Left ventricle myocardium superior (tissue), 1 donor: ENCODE measurements around the gene TMEM132C. TPM values are rescaled to one million over a fixed set of nuclear protein-coding genes. Genes with fewer than 3 reads are reported as not detected.

Experiments
- ATAC-seq: fragments of 200-7000 bp; cut with Tn5 transposase; one replicate; pipeline ENCODE4 v1.9.1; 2020; ENCODE audit warnings: mild to moderate bottlenecking, moderate library complexity
- DNase-seq: peaks from one replicate; pipeline ENCODE4 v3.0.0-alpha.2; 2020
- intact Hi-C: fragments of 100-400 bp; cut with micrococcal nuclease; formaldehyde crosslinking; loops from one replicate; pipeline ENCODE4 v1.11.0; 2022
- total RNA-seq: library from RNA; stranded (reverse); fragmentation: NEBNext Ultra II Directional; extraction: Animal tissue kit (Norgen Biotek cat#: 25700); gene quantifications from one replicate; pipeline ENCODE4 v1.2.1, GENCODE V29; 2021
- donor health status: DM: no; HTN: yes; CAD: no; lungs with severe emphysema.

Gene TMEM132C
- total RNA-seq, 1 donor from 2014 or later, result 1.0 TPM

GRCh38 chr12:128269181-128269591 lies 2.2 kb downstream of the TMEM132C start:
- DNase-seq, result no peak
- ATAC-seq, result peak; percentile 26
- intact Hi-C loops, result no loop called here

GRCh38 chr12:128276471-128276870 lies 9.5 kb downstream of the TMEM132C start:
- ATAC-seq (peak; percentile 60), DNase-seq (no peak)
- intact Hi-C loops, result no loop called here

- intact Hi-C loops, result no loop called here
- no peak for DNase-seq
- no peak for ATAC-seq
These were observed 20.0 kb downstream of the TMEM132C start for GRCh38 chr12:128286970-128287369.

GRCh38 chr12:128288357-128288756 lies 21.4 kb downstream of the TMEM132C start:
- no peak for DNase-seq
- no peak for ATAC-seq
- intact Hi-C loops, result no loop called here

GRCh38 chr12:128288896-128289295 lies 21.9 kb downstream of the TMEM132C start:
- intact Hi-C loops, result no loop called here
- ATAC-seq (no peak), DNase-seq (no peak)

GRCh38 chr12:128290938-128291337 lies 24.0 kb downstream of the TMEM132C start:
- ATAC-seq (no peak), DNase-seq (no peak)
- intact Hi-C loops, result no loop called here

- ATAC-seq, result no peak
- intact Hi-C loops, result no loop called here
- no peak for DNase-seq
These were observed 31.2 kb downstream of the TMEM132C start for GRCh38 chr12:128298091-128298748.

- intact Hi-C loops, result no loop called here
- no peak for ATAC-seq
- DNase-seq, result no peak
These were observed 38.4 kb downstream of the TMEM132C start for GRCh38 chr12:128305336-128305892.

- no peak for ATAC-seq
- intact Hi-C loops, result no loop called here
- no peak for DNase-seq
These were observed 40.8 kb downstream of the TMEM132C start for GRCh38 chr12:128307791-128308190.

- ATAC-seq (no peak), DNase-seq (no peak)
- intact Hi-C loops, result no loop called here
These were observed 45.7 kb downstream of the TMEM132C start for GRCh38 chr12:128312661-128313060.

- intact Hi-C loops, result no loop called here
- no peak for DNase-seq
- no peak for ATAC-seq
These were observed 47.0 kb downstream of the TMEM132C start for GRCh38 chr12:128313931-128314330.

- ATAC-seq, result no peak
- DNase-seq, result no peak
- intact Hi-C loops, result no loop called here
These were observed 47.6 kb downstream of the TMEM132C start for GRCh38 chr12:128314611-128315010.

- intact Hi-C loops, result no loop called here
- DNase-seq (no peak), ATAC-seq (peak; percentile 10)
These were observed 49.1 kb downstream of the TMEM132C start for GRCh38 chr12:128316078-128316477.

GRCh38 chr12:128316973-128317526 lies 50.1 kb downstream of the TMEM132C start:
- ATAC-seq (peak; percentile 83), DNase-seq (no peak)
- intact Hi-C loops, result no loop called here

- DNase-seq, result no peak
- intact Hi-C loops, result no loop called here
- peak; percentile 16 for ATAC-seq
These were observed 51.4 kb downstream of the TMEM132C start for GRCh38 chr12:128318341-128318740.

GRCh38 chr12:128318946-128319345 lies 52.0 kb downstream of the TMEM132C start:
- DNase-seq (no peak), ATAC-seq (no peak)
- intact Hi-C loops, result no loop called here

GRCh38 chr12:128322341-128322740 lies 55.4 kb downstream of the TMEM132C start:
- ATAC-seq (no peak), DNase-seq (no peak)
- intact Hi-C loops, result no loop called here

- intact Hi-C loops, result no loop called here
- DNase-seq (no peak), ATAC-seq (no peak)
These were observed 56.4 kb downstream of the TMEM132C start for GRCh38 chr12:128323145-128323920.

GRCh38 chr12:128325646-128326045 lies 58.7 kb downstream of the TMEM132C start:
- ATAC-seq, result no peak
- DNase-seq, result no peak
- intact Hi-C loops, result no loop called here

GRCh38 chr12:128326406-128326805 lies 59.4 kb downstream of the TMEM132C start:
- intact Hi-C loops, result no loop called here
- no peak for DNase-seq
- ATAC-seq, result no peak
